Stimulated activated CD4-positive, alpha-beta T cell treated with anti-CD3 and anti-CD28 coated beads, TNF-alpha, amount 100 ng/mL, for 1 hour (primary cell): Measurements from ENCODE around the gene MTIF2.
"Not testable (repeated sequence)": the region's sequence is repeated elsewhere in the genome, so short reads cannot be mapped to it uniquely, and the experiment has no call there.

Source experiments
- DNase-seq, 3 donors: peaks; one replicate each; pipeline ENCODE4 v3.0.0-alpha.2; 2020; ENCODE audit warnings: low read depth in 3 of 3, low spot score in 1 of 3

Gene MTIF2

GRCh38 chr2:55196526-55196925, 72.5 kb downstream of the MTIF2 start:
- no peak for DNase-seq

- not testable (repeated sequence) for DNase-seq
Measured at GRCh38 chr2:55191888-55192287, 77.1 kb downstream of the MTIF2 start.

GRCh38 chr2:55186837-55187236, 82.2 kb downstream of the MTIF2 start:
- DNase-seq: not testable (repeated sequence)
